WTC11 (cell line): ENCODE results near the gene MYL5. TPM values are rescaled to one million over a fixed set of nuclear protein-coding genes. Genes with fewer than 3 reads are reported as not detected.

Experiments
- ATAC-seq: fragments of 200-7000 bp; cut with Tn5 transposase; 2 replicates; pipeline ENCODE4 v1.10.0; 2021; ENCODE audit warnings: mild to moderate bottlenecking, moderate library complexity
- CTCF ChIA-PET: fragments of 300-600 bp; sonication (Branson Sonifier 250); formaldehyde crosslinking; loops from one replicate; lab custom pipeline; 2021; ENCODE audit warnings: antibody characterized with exemption; lab: Charles Lee
- POLR2A ChIA-PET: fragments of 350-600 bp; sonication (Branson Sonifier 250); formaldehyde crosslinking; loops from one replicate; lab custom pipeline; 2021; ENCODE audit warnings: antibody characterized with exemption; lab: Charles Lee
- DNase-seq: peaks from one replicate; pipeline ENCODE4 v3.0.0; 2021; ENCODE audit warnings: low spot score
- H3K27ac Mint-ChIP-seq: 2 replicates; pipeline ENCODE4 v1.8.0; 2021; ENCODE audit warnings: mixed read lengths
- H3K27me3 Mint-ChIP-seq: 2 replicates; pipeline ENCODE4 v1.8.0; 2021; ENCODE audit warnings: low read depth, mild to moderate bottlenecking, moderate library complexity, mixed read lengths
- H3K36me3 Mint-ChIP-seq: 2 replicates; pipeline ENCODE4 v1.8.0; 2021; ENCODE audit warnings: mixed read lengths
- H3K4me1 Mint-ChIP-seq: 2 replicates; pipeline ENCODE4 v1.8.0; 2022; ENCODE audit warnings: mixed read lengths
- H3K4me3 Mint-ChIP-seq: 2 replicates; pipeline ENCODE4 v1.8.0; 2021; ENCODE audit warnings: mild to moderate bottlenecking, moderate library complexity, mixed read lengths
- H3K9me3 Mint-ChIP-seq: 2 replicates; pipeline ENCODE4 v1.8.0; 2021; ENCODE audit warnings: mixed read lengths
- AR ChIP-seq: fragments of 250-450 bp; sonication (Bioruptor Pico); IDR thresholded peaks from 2 replicates; pipeline ENCODE4 v1.9.0; 2021; ENCODE audit warnings: mild to moderate bottlenecking
- ATF1 ChIP-seq: sonication (generic); formaldehyde crosslinking; IDR thresholded peaks from 2 replicates; pipeline ENCODE4 v1.8.1; 2023; ENCODE audit warnings: mild to moderate bottlenecking, moderate library complexity, missing genetic modification reagents
- EMX1 ChIP-seq: fragments of 250-450 bp; sonication (Bioruptor Pico); IDR thresholded peaks from 2 replicates; pipeline ENCODE4 v1.8.0; 2021; ENCODE audit warnings: mild to moderate bottlenecking
- ETV6 ChIP-seq: sonication (generic); formaldehyde crosslinking; IDR thresholded peaks from 2 replicates; pipeline ENCODE4 v1.8.1; 2022; ENCODE audit warnings: mild to moderate bottlenecking, missing genetic modification reagents
- MYBL2 ChIP-seq: sonication (generic); formaldehyde crosslinking; IDR thresholded peaks from 2 replicates; pipeline ENCODE4 v1.8.1; 2023; ENCODE audit warnings: mild to moderate bottlenecking, moderate library complexity, missing genetic modification reagents
- NFATC4 ChIP-seq: fragments of 250-450 bp; sonication (Bioruptor Pico); IDR thresholded peaks from 2 replicates; pipeline ENCODE4 v1.9.0; 2021; ENCODE audit warnings: mild to moderate bottlenecking
- NFE2L1 ChIP-seq: sonication (generic); formaldehyde crosslinking; IDR thresholded peaks from 2 replicates; pipeline ENCODE4 v1.8.1; 2023; ENCODE audit warnings: missing genetic modification reagents
- TCF7 ChIP-seq: sonication (generic); formaldehyde crosslinking; IDR thresholded peaks from 2 replicates; pipeline ENCODE4 v1.8.0; 2022; ENCODE audit warnings: mild to moderate bottlenecking, low read depth, missing genetic modification reagents, moderate library complexity
- TEAD4 ChIP-seq: sonication (generic); formaldehyde crosslinking; IDR thresholded peaks from 2 replicates; pipeline ENCODE4 v1.8.0; 2022; ENCODE audit warnings: mild to moderate bottlenecking, missing genetic modification reagents
- ZBTB21 ChIP-seq: sonication (generic); formaldehyde crosslinking; IDR thresholded peaks from 2 replicates; pipeline ENCODE4 v1.8.1; 2023; ENCODE audit warnings: mild to moderate bottlenecking, missing genetic modification reagents, borderline replicate concordance
- ZNF121 ChIP-seq: sonication (generic); formaldehyde crosslinking; IDR thresholded peaks from 2 replicates; pipeline ENCODE4 v1.8.0; 2023; ENCODE audit warnings: missing genetic modification reagents
- ZNF138 ChIP-seq: sonication (generic); formaldehyde crosslinking; conservative IDR thresholded peaks from 2 replicates; pipeline ENCODE4 v1.8.1; 2022; ENCODE audit warnings: mild to moderate bottlenecking, moderate library complexity, missing genetic modification reagents
- ZNF317 ChIP-seq: sonication (generic); formaldehyde crosslinking; IDR thresholded peaks from 2 replicates; pipeline ENCODE4 v1.8.1; 2023; ENCODE audit warnings: low read depth, mild to moderate bottlenecking, moderate library complexity, missing genetic modification reagents, borderline replicate concordance
- ZNF532 ChIP-seq: fragments of 250-450 bp; sonication (Bioruptor Pico); IDR thresholded peaks from 2 replicates; pipeline ENCODE4 v1.9.0; 2021; ENCODE audit warnings: mild to moderate bottlenecking, borderline replicate concordance
- ZNF671 ChIP-seq: fragments of 250-450 bp; sonication (Bioruptor Pico); IDR thresholded peaks from 2 replicates; pipeline ENCODE4 v1.8.0; 2021; ENCODE audit warnings: mild to moderate bottlenecking
- total RNA-seq: library from RNA; stranded (reverse); gene quantifications from 3 replicates; pipeline ENCODE4 v1.2.3, GENCODE V29; 2021
- TF ChIP-seq, protein P1 (sequence below): sonication (generic); formaldehyde crosslinking; IDR thresholded peaks from 2 replicates; pipeline ENCODE4 v1.8.1; 2022; ENCODE audit warnings: low read depth, missing genetic modification reagents, borderline replicate concordance
- TF ChIP-seq, protein P2 (sequence below): sonication (generic); formaldehyde crosslinking; IDR thresholded peaks from 2 replicates; pipeline ENCODE4 v1.8.0; 2022; ENCODE audit warnings: mild to moderate bottlenecking, missing genetic modification reagents
- TF ChIP-seq, protein P3 (sequence below): sonication (generic); formaldehyde crosslinking; IDR thresholded peaks from 2 replicates; pipeline ENCODE4 v1.8.1; 2023; ENCODE audit warnings: mild to moderate bottlenecking, missing genetic modification reagents, moderate library complexity

The MYL5 gene
- total RNA-seq, 1 experiment from 2014 or later, result 22.2 TPM

DNA sequence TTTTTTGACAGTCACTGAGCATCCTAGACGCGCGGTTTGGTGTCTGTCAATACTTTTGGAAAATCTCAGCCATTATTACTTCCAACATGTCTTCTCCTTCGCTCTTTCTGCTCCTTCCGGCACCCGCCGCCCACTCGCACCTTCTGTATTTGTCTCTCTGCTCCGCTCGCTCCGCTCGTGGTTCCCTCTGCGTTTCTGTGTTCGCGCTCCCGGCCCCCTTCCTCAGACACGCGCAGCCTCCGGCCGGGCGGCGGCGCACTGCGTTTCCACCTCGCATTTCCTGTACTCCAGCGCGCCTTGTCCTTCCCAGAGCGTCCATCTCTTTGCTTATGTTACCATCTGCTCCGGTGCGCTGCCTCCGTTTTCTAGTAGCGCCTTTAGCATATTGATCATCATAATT, 27.9 kb upstream of the MYL5 start (continued):
- TF ChIP-seq, protein P1, sequence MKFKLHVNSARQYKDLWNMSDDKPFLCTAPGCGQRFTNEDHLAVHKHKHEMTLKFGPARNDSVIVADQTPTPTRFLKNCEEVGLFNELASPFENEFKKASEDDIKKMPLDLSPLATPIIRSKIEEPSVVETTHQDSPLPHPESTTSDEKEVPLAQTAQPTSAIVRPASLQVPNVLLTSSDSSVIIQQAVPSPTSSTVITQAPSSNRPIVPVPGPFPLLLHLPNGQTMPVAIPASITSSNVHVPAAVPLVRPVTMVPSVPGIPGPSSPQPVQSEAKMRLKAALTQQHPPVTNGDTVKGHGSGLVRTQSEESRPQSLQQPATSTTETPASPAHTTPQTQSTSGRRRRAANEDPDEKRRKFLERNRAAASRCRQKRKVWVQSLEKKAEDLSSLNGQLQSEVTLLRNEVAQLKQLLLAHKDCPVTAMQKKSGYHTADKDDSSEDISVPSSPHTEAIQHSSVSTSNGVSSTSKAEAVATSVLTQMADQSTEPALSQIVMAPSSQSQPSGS, result no peak
- no peak for TF ChIP-seq TEAD4 (CRISPR knock-in tag)
- TF ChIP-seq NFATC4 (CRISPR knock-in tag), result no peak
- no peak for TF ChIP-seq ATF1
- TF ChIP-seq EMX1 (CRISPR knock-in tag), result no peak

DNA sequence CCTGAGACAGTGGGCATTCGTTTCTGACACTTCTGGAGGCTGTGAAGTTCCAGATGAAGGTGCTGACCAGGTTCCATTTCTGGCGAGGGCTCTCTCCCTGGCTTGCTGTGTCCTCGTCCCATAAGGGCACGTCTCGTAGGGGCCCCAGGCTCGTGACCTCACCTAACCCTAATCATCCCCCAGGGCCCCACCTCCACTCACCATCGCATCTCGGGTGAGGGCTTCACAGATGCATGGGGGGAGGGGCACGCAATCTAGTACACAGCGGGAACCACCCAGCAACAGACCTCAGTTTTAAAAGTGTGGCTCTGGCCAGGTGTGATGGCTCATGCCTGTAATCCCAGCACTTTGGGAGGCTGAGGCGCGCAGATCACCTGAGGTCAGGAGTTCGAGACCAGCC, 26.9 kb upstream of the MYL5 start:
- no peak overlapping the region for H3K27ac Mint-ChIP-seq
- POLR2A ChIA-PET, result no interaction called here
- H3K36me3 Mint-ChIP-seq, result no peaks in the 10 kb centered on the region
- no peak overlapping the region for H3K4me3 Mint-ChIP-seq
- CTCF ChIA-PET, result interaction anchor here (1.2 to 2.3 kb wide), 2 partner anchors 26 to 36 kb away, joined by 3 to 9 read pairs; partner anchors contain the start of genes ATP5ME and MYL5
- peaks cover 3% of the 10 kb centered on the region; the same call in 1 of the 2 replicates for H3K27me3 Mint-ChIP-seq
- no peak for ATAC-seq
- TF ChIP-seq TCF7 (CRISPR knock-in tag), result no peak
- no peak for TF ChIP-seq NFE2L1
- TF ChIP-seq ZBTB21 (CRISPR knock-in tag), result no peak
- no peak for TF ChIP-seq AR (CRISPR knock-in tag)
- TF ChIP-seq, protein P2, sequence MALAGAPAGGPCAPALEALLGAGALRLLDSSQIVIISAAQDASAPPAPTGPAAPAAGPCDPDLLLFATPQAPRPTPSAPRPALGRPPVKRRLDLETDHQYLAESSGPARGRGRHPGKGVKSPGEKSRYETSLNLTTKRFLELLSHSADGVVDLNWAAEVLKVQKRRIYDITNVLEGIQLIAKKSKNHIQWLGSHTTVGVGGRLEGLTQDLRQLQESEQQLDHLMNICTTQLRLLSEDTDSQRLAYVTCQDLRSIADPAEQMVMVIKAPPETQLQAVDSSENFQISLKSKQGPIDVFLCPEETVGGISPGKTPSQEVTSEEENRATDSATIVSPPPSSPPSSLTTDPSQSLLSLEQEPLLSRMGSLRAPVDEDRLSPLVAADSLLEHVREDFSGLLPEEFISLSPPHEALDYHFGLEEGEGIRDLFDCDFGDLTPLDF (CRISPR knock-in tag), result no peak
- TF ChIP-seq, protein P3, sequence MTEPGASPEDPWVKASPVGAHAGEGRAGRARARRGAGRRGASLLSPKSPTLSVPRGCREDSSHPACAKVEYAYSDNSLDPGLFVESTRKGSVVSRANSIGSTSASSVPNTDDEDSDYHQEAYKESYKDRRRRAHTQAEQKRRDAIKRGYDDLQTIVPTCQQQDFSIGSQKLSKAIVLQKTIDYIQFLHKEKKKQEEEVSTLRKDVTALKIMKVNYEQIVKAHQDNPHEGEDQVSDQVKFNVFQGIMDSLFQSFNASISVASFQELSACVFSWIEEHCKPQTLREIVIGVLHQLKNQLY (CRISPR knock-in tag), result no peak
- TF ChIP-seq MYBL2 (CRISPR knock-in tag), result no peak
- TF ChIP-seq ZNF671 (CRISPR knock-in tag), result no peak
- no peak for TF ChIP-seq ZNF532 (CRISPR knock-in tag)
- TF ChIP-seq ZNF121 (CRISPR knock-in tag), result no peak
- TF ChIP-seq ETV6 (CRISPR knock-in tag), result no peak
- TF ChIP-seq ZNF138, result no peak
- TF ChIP-seq ZNF317 (CRISPR knock-in tag), result no peak
- peaks cover 9% of the 10 kb centered on the region for H3K9me3 Mint-ChIP-seq
- 0 out of 2 replicates have a peak, but pooled peaks cover 4% of the 10 kb centered on the region for H3K4me1 Mint-ChIP-seq
- no peak for DNase-seq
